ENCODE results near the gene OSBPL1A.

DNA sequence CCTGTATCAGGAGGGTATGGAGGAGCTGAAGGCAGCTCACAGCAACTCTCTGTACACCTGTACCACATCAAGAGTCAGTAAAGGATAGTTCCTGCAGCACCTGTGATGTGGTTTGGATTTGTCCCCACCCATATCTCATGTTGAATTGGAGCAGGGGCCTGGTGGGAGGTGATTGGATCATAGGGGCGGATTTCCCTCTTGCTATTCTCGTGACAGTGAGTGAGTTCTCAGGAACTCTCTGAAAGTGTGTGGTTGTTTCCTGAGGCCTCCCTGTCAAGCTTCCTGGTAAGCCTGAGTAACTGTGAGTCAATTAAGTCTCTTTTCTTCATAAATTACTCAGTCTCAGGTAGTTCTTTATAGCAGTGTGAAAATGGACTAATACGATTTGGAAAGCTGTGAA lies 28.9 kb downstream of the OSBPL1A start:
- TF ChIP-seq, protein P1, sequence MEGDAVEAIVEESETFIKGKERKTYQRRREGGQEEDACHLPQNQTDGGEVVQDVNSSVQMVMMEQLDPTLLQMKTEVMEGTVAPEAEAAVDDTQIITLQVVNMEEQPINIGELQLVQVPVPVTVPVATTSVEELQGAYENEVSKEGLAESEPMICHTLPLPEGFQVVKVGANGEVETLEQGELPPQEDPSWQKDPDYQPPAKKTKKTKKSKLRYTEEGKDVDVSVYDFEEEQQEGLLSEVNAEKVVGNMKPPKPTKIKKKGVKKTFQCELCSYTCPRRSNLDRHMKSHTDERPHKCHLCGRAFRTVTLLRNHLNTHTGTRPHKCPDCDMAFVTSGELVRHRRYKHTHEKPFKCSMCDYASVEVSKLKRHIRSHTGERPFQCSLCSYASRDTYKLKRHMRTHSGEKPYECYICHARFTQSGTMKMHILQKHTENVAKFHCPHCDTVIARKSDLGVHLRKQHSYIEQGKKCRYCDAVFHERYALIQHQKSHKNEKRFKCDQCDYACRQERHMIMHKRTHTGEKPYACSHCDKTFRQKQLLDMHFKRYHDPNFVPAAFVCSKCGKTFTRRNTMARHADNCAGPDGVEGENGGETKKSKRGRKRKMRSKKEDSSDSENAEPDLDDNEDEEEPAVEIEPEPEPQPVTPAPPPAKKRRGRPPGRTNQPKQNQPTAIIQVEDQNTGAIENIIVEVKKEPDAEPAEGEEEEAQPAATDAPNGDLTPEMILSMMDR (IDR thresholded peaks at IDR 0.05): no peak
- no peak for TF ChIP-seq POLR2A (IDR thresholded peaks at IDR 0.05)
